Superior temporal gyrus (tissue), 1 donor: ENCODE measurements around the gene BIK.

Experiments
- DNase-seq: peaks from one replicate; pipeline ENCODE4 v3.0.0-alpha.2; 2016; ENCODE audit errors: extremely low spot score

BIK gene

GRCh38 chr22:43162412-43163150, 52.0 kb downstream of the BIK start:
- no peak for DNase-seq

GRCh38 chr22:43163241-43163795, 52.8 kb downstream of the BIK start:
- DNase-seq, result no peak

- DNase-seq, result no peak
These were observed 54.1 kb downstream of the BIK start for GRCh38 chr22:43164636-43165035.

- no peak for DNase-seq
These were observed 55.8 kb downstream of the BIK start for GRCh38 chr22:43166132-43166930.

GRCh38 chr22:43167001-43167589, 56.5 kb downstream of the BIK start:
- DNase-seq, result no peak

DNA sequence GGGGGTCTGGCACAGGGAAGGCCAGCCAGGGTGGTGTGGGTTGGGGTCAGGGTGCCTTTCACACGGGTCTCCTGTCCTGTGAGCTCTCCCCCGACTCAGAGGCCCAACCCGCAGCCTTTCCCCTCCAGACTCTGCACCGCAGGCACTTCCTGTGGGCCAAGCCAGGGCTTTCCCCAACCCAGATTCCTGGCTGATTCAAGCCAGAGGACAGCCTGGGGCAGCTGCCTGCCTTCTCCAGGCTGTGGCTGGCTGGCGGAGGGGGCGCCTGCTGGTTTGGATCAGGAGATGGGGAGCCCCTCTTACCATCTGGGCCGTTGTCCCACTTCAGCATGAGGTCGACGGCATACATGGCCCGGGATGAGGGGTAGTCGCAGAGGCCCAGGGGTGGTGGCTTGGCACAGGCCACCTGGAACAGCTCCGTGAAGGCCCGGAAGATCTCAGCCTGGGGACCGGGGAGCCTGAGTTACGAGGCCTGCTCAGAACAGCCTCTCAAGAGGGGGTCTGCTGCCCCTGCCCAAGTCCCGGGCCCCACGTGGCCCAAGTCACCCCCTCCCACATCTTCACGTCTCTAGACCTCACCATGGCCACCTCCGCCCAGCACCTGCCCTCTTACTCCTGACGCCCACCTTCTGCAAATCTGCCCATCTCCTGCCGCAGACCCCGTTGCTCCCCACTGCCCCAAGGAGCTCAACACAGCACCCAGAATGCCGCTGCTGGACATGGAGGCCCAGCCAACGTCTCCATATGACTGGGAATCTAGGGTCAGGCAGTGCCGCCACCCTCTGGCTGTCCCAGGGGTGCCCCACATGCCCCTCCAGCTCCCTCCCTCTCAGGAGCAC, 58.1 kb downstream of the BIK start:
- DNase-seq, result no peak

- DNase-seq, result no peak
These were observed 59.0 kb downstream of the BIK start for GRCh38 chr22:43169310-43170130.

- no peak for DNase-seq
These were observed 59.6 kb downstream of the BIK start for GRCh38 chr22:43170131-43170480.

- DNase-seq, result no peak
These were observed 60.5 kb downstream of the BIK start for GRCh38 chr22:43171019-43171491.

DNA sequence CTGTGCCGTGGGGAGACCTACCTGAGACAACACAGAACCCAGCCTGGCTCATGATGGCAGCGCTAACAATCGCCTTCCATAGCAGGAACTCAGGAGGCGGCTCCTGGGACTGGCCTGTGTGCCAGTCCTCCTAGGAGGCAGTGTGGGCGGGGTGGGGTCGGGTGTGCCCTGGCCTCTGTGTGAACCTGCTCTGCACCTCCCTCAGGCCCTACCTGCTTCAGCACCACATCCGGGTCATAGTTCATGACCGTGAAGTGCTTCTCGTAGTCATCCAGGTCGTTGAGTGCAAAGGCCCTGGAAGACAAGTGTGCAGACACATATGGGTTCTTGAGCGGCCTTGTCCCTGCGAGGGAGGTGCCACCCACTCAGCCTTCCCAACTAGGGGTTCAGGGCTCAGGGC, 61.1 kb downstream of the BIK start:
- DNase-seq, result no peak

DNA sequence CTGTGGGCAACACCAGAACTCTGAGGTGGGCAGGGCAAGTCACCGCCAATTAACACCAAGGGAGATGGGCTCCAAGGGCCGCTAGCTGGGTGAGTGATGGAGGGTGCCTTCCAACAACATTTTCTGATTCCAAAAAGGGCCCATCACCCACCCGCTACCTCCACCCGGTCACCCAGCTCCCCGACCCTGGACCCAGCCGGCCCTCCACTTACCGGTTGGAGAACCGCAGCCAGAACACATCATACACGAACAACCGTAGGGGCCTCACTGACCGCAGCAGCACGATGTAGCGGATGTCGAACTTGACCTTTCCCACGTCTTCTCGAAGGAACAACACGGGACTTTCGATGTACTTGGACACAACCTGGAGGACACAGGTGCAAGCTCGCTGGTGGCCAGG, 61.6 kb downstream of the BIK start:
- no peak for DNase-seq

DNA sequence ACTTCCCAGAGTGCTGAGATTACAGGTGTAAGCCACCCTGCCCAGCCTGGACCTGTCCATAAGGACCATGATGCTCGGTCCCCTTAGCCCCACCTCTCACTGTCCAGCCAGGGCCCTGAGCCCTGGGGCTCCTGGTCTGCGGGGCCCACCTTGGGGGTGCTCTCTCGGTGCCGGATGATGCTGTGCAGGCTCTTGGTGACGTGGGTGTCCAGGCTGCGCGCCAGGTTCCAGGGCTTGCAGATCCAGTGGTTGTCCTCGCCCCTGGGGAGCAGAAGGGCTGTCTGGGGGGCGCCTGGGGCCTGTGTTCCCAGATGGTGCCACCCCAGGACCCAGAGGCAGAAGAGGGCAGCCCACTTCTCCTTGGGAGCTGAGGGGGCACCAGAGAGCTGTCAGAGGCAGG, 63.0 kb downstream of the BIK start:
- no peak for DNase-seq

DNA sequence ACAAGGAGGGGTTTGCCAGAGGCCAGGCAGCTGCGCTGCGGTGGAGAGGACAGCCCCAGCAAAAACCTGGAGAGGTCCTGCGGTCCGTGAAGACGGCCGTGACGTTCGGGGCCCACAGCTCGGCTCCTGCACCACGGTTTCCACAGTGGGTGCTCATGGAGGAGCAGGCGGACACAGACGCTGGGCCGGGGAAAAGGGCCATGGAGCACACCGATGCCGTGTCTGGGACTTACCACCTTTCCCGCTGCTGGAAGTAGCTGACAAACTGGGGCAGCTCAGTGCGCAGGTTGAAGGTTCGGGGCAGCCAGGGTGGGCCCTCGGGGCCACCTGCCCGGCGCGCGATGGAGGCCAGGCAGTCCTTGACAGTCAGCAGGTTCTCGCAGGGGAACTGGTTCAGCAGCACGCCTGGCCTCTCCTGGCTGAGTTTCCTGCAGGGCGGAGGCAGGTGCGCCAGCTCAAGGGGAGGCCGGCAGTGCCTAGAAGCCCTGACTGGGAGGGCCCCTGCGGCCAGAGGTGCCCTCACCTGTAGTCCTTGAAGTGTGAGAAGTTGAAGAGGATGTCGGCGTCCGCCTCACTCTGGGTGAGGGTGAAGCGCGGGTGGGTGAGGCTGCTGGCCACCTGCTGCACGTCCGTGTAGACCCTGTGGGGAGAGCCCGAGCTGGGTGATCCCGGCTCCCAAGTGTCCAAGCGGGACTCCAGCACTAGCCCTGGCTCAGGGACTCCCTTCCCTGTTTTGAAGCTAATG, 63.6 kb downstream of the BIK start:
- no peak for DNase-seq

- DNase-seq, result no peak
These were observed 64.5 kb downstream of the BIK start for GRCh38 chr22:43174941-43175531.

DNA sequence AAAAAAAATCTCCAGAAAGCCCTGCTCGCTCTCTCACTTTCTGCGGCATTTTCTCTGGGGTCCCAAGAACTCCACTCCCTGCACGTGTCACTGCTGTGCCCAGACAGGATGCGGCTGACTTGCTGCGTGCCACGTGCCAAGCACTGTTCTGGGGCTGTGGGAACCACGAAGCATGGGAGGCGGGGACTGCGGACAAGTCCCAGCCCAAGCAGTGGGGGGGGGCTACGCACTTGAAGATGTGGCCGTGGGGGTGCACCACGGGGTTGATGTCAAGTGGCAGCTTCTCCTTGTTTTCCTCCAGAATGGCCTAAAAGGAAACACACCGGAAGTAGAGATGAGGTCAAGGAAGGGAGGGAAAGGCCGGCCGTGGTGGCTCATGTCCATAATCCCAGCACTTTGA, 65.5 kb downstream of the BIK start:
- DNase-seq, result no peak

- no peak for DNase-seq
These were observed 66.9 kb downstream of the BIK start for GRCh38 chr22:43177479-43177878.
